Uterus (tissue), 2 donors: ENCODE data around the gene CMTR1.

Experiments used
- CTCF ChIP-seq, 4 experiments: fragments of 200-600 bp in 2 of 4; fragments of 450-650 bp in 2 of 4; sonication (generic) in 2 of 4; IDR thresholded peaks; one replicate each; pipeline ENCODE4 v1.5.1; 2016 to 2019; ENCODE audit warnings: antibody characterized with exemption in 4 of 4, mild to moderate bottlenecking in 2 of 4, moderate library complexity in 1 of 4
- POLR2A ChIP-seq, 2 donors: fragments of 450-650 bp; IDR thresholded peaks; one replicate each; pipeline ENCODE4 v1.6.1; 2016; ENCODE audit warnings: antibody characterized with exemption in 2 of 2, mild to moderate bottlenecking in 1 of 2, moderate library complexity in 1 of 2

GRCh38 chr6:37517411-37517812, 84.4 kb downstream of the CMTR1 start:
- TF ChIP-seq CTCF (IDR thresholded peaks at IDR 0.05) (no peak), POLR2A (IDR thresholded peaks at IDR 0.05) (no peak)
